ENCODE data around the gene GTF2H4. TPM values are rescaled to one million over a fixed set of nuclear protein-coding genes. Genes with fewer than 3 reads are reported as not detected.

The GTF2H4 gene
- total and polyA plus RNA-seq, 2 of the 8 experiments (the other 6 are each of a cell fraction or from before 2014, with no cell fraction given), result 42.3 to 53.4 TPM

DNA sequence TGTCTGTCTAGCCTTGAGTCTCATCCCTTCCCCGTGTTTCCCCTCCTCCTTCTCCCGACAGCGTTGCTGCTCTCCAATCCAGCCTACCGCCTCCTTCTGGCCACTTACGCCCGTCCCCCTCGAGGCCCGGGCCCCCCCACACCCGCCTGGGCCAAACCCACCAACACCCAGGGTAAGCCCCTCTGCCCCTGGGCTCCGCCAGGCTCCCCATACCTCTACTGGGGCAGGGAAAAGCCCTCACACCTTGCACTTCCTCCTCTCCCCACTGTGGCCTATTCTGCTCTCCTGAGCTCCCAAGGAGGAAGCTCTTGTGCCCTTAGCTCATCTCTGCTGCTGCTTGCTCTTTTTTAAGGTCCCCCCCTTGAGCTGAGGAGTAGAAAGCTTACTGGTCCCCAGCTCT lies 12.7 kb upstream of the GTF2H4 start (continued):
- TF ChIP-seq, protein P1, sequence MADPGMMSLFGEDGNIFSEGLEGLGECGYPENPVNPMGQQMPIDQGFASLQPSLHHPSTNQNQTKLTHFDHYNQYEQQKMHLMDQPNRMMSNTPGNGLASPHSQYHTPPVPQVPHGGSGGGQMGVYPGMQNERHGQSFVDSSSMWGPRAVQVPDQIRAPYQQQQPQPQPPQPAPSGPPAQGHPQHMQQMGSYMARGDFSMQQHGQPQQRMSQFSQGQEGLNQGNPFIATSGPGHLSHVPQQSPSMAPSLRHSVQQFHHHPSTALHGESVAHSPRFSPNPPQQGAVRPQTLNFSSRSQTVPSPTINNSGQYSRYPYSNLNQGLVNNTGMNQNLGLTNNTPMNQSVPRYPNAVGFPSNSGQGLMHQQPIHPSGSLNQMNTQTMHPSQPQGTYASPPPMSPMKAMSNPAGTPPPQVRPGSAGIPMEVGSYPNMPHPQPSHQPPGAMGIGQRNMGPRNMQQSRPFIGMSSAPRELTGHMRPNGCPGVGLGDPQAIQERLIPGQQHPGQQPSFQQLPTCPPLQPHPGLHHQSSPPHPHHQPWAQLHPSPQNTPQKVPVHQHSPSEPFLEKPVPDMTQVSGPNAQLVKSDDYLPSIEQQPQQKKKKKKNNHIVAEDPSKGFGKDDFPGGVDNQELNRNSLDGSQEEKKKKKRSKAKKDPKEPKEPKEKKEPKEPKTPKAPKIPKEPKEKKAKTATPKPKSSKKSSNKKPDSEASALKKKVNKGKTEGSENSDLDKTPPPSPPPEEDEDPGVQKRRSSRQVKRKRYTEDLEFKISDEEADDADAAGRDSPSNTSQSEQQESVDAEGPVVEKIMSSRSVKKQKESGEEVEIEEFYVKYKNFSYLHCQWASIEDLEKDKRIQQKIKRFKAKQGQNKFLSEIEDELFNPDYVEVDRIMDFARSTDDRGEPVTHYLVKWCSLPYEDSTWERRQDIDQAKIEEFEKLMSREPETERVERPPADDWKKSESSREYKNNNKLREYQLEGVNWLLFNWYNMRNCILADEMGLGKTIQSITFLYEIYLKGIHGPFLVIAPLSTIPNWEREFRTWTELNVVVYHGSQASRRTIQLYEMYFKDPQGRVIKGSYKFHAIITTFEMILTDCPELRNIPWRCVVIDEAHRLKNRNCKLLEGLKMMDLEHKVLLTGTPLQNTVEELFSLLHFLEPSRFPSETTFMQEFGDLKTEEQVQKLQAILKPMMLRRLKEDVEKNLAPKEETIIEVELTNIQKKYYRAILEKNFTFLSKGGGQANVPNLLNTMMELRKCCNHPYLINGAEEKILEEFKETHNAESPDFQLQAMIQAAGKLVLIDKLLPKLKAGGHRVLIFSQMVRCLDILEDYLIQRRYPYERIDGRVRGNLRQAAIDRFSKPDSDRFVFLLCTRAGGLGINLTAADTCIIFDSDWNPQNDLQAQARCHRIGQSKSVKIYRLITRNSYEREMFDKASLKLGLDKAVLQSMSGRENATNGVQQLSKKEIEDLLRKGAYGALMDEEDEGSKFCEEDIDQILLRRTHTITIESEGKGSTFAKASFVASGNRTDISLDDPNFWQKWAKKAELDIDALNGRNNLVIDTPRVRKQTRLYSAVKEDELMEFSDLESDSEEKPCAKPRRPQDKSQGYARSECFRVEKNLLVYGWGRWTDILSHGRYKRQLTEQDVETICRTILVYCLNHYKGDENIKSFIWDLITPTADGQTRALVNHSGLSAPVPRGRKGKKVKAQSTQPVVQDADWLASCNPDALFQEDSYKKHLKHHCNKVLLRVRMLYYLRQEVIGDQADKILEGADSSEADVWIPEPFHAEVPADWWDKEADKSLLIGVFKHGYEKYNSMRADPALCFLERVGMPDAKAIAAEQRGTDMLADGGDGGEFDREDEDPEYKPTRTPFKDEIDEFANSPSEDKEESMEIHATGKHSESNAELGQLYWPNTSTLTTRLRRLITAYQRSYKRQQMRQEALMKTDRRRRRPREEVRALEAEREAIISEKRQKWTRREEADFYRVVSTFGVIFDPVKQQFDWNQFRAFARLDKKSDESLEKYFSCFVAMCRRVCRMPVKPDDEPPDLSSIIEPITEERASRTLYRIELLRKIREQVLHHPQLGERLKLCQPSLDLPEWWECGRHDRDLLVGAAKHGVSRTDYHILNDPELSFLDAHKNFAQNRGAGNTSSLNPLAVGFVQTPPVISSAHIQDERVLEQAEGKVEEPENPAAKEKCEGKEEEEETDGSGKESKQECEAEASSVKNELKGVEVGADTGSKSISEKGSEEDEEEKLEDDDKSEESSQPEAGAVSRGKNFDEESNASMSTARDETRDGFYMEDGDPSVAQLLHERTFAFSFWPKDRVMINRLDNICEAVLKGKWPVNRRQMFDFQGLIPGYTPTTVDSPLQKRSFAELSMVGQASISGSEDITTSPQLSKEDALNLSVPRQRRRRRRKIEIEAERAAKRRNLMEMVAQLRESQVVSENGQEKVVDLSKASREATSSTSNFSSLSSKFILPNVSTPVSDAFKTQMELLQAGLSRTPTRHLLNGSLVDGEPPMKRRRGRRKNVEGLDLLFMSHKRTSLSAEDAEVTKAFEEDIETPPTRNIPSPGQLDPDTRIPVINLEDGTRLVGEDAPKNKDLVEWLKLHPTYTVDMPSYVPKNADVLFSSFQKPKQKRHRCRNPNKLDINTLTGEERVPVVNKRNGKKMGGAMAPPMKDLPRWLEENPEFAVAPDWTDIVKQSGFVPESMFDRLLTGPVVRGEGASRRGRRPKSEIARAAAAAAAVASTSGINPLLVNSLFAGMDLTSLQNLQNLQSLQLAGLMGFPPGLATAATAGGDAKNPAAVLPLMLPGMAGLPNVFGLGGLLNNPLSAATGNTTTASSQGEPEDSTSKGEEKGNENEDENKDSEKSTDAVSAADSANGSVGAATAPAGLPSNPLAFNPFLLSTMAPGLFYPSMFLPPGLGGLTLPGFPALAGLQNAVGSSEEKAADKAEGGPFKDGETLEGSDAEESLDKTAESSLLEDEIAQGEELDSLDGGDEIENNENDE (IDR thresholded peaks at IDR 0.05; ENCODE audit: insufficient replicate concordance, low read length), result no peak
- TF ChIP-seq EGR1 (IDR thresholded peaks at IDR 0.05; ENCODE audit: borderline replicate concordance, low read depth, low read length), result no peak
- TF ChIP-seq HDAC2 (IDR thresholded peaks at IDR 0.05; ENCODE audit: borderline replicate concordance in 1 of 2, low read depth in 2 of 2, low read length in 2 of 2), result no peak
- TF ChIP-seq BRCA1 (IDR thresholded peaks at IDR 0.05; ENCODE audit: low read depth, low read length), result no peak
- TF ChIP-seq PHF8 (conservative IDR thresholded peaks at IDR 0.05; ENCODE audit: low read depth, low read length), result no peak
- no peak for TF ChIP-seq SUZ12 (IDR thresholded peaks at IDR 0.05; ENCODE audit: low read length)
- TF ChIP-seq SRF (IDR thresholded peaks at IDR 0.05; ENCODE audit: low read depth, low read length), result no peak

All from H1 (cell line).